Activated T-cell treated with anti-CD3 and anti-CD28 coated beads, Interleukin-2, amount 50 U/mL, for 24 hours (primary cell): ENCODE measurements around the gene ZNF581.
A peak's percentile ranks its signal among the peaks of the same experiment; 100 is the strongest.

ENCODE experiments used
- DNase-seq: peaks from one replicate; pipeline ENCODE4 v3.0.0-alpha.2; 2020
- H3K27ac Mint-ChIP-seq: 2 replicates; pipeline ENCODE4 v1.8.0; 2020; ENCODE audit warnings: mild to moderate bottlenecking, mixed read lengths
- H3K27me3 Mint-ChIP-seq: 2 replicates; pipeline ENCODE4 v1.8.0; 2020; ENCODE audit warnings: mixed read lengths
- H3K36me3 Mint-ChIP-seq: 2 replicates; pipeline ENCODE4 v1.8.0; 2020; ENCODE audit warnings: low read depth, mixed read lengths
- H3K4me1 Mint-ChIP-seq: 2 replicates; pipeline ENCODE4 v1.8.0; 2020; ENCODE audit warnings: low read depth, mixed read lengths
- H3K4me3 Mint-ChIP-seq: 2 replicates; pipeline ENCODE4 v1.8.0; 2020; ENCODE audit warnings: mild to moderate bottlenecking, moderate library complexity, mixed read lengths
- H3K9me3 Mint-ChIP-seq: 2 replicates; pipeline ENCODE4 v1.8.0; 2020; ENCODE audit warnings: mixed read lengths

ZNF581 gene

DNA sequence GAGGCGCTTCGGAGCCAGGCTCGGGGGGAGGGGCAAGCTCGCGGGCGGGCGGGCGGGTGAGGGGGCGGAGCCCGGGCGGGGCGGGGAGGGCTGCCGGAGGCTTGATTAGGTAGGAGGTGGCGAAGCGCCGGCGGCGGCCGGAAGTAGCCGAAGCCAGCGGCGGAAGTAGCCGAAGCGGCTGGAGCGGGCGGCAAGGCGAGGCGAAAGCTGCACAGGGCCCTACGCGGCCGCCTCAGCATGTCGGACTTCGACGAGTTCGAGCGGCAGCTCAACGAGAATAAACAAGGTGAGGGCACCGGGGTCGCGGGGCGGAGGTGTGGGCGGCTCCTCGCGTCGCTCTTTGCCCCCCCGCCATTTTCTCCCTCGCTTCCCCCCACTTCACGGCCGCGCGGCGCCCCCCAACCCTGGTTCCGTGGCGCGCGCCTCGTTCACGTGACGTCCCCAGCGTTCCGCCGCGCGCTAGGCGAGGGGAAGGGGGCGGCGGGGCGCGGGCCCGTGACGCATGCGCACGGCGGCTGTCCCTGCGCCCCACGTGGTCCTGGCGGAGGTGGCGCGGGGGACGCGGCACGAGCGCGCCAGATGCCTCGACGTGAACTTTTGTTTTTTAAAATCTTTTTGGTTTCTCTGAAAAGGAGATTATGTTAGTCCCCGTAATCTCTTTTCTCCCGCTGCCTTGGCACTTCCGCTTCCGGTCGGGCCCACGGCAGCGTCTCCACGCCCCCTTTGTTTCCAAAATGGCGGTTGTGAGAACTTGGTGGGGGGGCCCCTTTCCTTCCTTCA lies 11.6 kb downstream of the ZNF581 start, which contains the start of gene U2AF2:
Gene U2AF2, plus strand, starts transcription at position 168 of the 780 bp plus-strand sequence. Its CDS starts 70 bp downstream, at position 238.
- Mint-ChIP-seq H3K27me3 (no peaks in the 10 kb centered on the region), H3K4me1 (peaks cover 44% of the 10 kb centered on the region)

GRCh38 chr19:55655648-55656040 lies 12.2 kb downstream of the ZNF581 start:
- peaks cover 72% of the 10 kb centered on the region for H3K36me3 Mint-ChIP-seq
- no peak for DNase-seq
- peak overlapping the region; percentile 93 for H3K4me3 Mint-ChIP-seq
- peak overlapping the region; percentile 98 for H3K27ac Mint-ChIP-seq
- no peaks in the 10 kb centered on the region for H3K9me3 Mint-ChIP-seq
- no peaks in the 10 kb centered on the region for H3K27me3 Mint-ChIP-seq
- H3K4me1 Mint-ChIP-seq: peaks cover 44% of the 10 kb centered on the region

More for the DNA sequence above, 11.6 kb downstream of the ZNF581 start, which contains the start of gene U2AF2:
- no peaks in the 10 kb centered on the region for H3K9me3 Mint-ChIP-seq
- DNase-seq: peak; percentile 98
- peak within 1 kb of the TSS; percentile 98 for H3K27ac Mint-ChIP-seq
- H3K4me3 Mint-ChIP-seq: peak within 1 kb of the TSS; percentile 93
- peaks cover 66% of the 10 kb centered on the region for H3K36me3 Mint-ChIP-seq

DNA sequence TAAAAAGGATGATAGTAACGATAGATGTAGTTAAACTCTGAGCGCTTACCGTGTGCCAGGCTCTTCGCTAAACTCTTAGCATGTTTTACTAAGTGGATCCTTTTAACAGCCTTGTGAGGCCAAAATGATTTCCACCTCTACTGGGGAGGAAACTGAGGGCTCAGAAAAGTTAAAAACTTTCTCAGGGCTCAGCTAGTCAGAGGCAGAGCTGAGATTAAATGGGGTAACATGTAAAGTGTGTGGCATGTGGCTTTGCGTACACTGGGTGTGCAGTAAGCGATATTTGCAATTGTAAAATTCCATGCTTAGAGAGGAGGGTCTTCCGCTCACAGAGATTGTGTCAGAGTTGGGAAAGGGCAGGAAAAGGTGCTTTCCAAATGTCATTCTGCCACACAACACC lies 13.1 kb downstream of the ZNF581 start:
- Mint-ChIP-seq H3K27me3 (no peaks in the 10 kb centered on the region), H3K4me1 (peaks cover 41% of the 10 kb centered on the region), H3K9me3 (no peaks in the 10 kb centered on the region), H3K36me3 (peaks cover 76% of the 10 kb centered on the region), H3K27ac (peak overlapping the region; percentile 98), H3K4me3 (peak overlapping the region; percentile 93)
- DNase-seq: no peak

- no peak for DNase-seq
- Mint-ChIP-seq H3K4me3 (peak overlapping the region; percentile 93), H3K27ac (peak overlapping the region; percentile 98), H3K4me1 (peaks cover 44% of the 10 kb centered on the region), H3K36me3 (peaks cover 78% of the 10 kb centered on the region), H3K9me3 (no peaks in the 10 kb centered on the region), H3K27me3 (no peaks in the 10 kb centered on the region)
These were observed 13.7 kb downstream of the ZNF581 start for GRCh38 chr19:55656988-55657747.

GRCh38 chr19:55658846-55659459 lies 15.5 kb downstream of the ZNF581 start:
- no peak for DNase-seq
- Mint-ChIP-seq H3K4me3 (peak overlapping the region; percentile 93), H3K27ac (peak overlapping the region; percentile 98), H3K27me3 (no peaks in the 10 kb centered on the region), H3K36me3 (peaks cover 88% of the 10 kb centered on the region), H3K4me1 (peaks cover 49% of the 10 kb centered on the region), H3K9me3 (no peaks in the 10 kb centered on the region)

GRCh38 chr19:55659822-55660221 lies 16.4 kb downstream of the ZNF581 start:
- Mint-ChIP-seq H3K27me3 (no peaks in the 10 kb centered on the region), H3K9me3 (no peaks in the 10 kb centered on the region), H3K4me3 (peak overlapping the region; percentile 50), H3K36me3 (peaks cover 91% of the 10 kb centered on the region), H3K27ac (peak overlapping the region; percentile 98), H3K4me1 (peaks cover 50% of the 10 kb centered on the region)
- no peak for DNase-seq

DNA sequence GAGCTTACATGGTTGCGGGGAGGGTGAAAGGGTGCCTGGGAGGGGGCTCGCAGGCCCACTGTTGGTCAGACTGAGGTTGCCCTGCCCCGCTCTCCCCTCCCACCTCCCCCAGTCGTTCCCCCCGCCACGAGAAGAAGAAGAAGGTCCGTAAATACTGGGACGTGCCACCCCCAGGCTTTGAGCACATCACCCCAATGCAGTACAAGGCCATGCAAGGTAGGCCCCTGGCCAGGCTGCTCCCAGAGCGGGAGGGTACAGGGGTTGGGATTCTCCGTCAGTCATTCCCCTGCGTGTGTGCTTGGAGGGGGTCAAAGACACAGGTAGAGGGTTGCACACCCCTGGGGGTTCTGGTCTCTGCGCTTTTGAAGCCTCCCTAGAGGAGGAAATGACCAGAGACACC lies 17.0 kb downstream of the ZNF581 start:
- no peaks in the 10 kb centered on the region for H3K27me3 Mint-ChIP-seq
- peaks cover 52% of the 10 kb centered on the region for H3K4me1 Mint-ChIP-seq
- DNase-seq: no peak
- no peak overlapping the region for H3K4me3 Mint-ChIP-seq
- H3K9me3 Mint-ChIP-seq: no peaks in the 10 kb centered on the region
- peaks cover 92% of the 10 kb centered on the region for H3K36me3 Mint-ChIP-seq
- H3K27ac Mint-ChIP-seq: peak overlapping the region; percentile 98

GRCh38 chr19:55660991-55661390 lies 17.5 kb downstream of the ZNF581 start:
- Mint-ChIP-seq H3K36me3 (peaks cover 92% of the 10 kb centered on the region), H3K4me3 (no peak overlapping the region), H3K4me1 (peaks cover 54% of the 10 kb centered on the region), H3K27ac (peak overlapping the region; percentile 98), H3K27me3 (no peaks in the 10 kb centered on the region), H3K9me3 (no peaks in the 10 kb centered on the region)
- DNase-seq: no peak

DNA sequence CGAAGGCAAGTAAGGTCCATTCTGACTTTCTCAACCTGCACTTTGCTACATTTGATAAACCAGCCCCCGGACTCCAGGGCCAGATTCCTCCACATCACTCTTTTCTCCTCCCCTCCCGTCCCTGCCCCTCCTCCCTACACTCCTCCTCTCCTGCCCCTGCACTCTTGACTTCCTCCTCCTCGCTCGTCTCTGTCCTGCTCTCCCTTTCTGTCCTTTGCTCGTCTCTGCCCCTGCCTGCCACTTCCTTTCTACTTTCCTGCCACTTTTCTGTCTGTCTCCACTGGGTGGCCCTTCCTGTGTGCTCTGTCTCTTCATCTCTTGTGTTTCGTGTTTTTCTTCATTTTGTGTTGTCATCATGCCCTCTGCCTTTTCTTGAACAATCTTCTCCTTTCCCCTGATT lies 18.4 kb downstream of the ZNF581 start:
- Mint-ChIP-seq H3K27me3 (no peaks in the 10 kb centered on the region), H3K9me3 (no peaks in the 10 kb centered on the region), H3K4me3 (no peak overlapping the region), H3K27ac (peak overlapping the region; percentile 49), H3K36me3 (peaks cover 92% of the 10 kb centered on the region), H3K4me1 (peaks cover 55% of the 10 kb centered on the region)
- no peak for DNase-seq

DNA sequence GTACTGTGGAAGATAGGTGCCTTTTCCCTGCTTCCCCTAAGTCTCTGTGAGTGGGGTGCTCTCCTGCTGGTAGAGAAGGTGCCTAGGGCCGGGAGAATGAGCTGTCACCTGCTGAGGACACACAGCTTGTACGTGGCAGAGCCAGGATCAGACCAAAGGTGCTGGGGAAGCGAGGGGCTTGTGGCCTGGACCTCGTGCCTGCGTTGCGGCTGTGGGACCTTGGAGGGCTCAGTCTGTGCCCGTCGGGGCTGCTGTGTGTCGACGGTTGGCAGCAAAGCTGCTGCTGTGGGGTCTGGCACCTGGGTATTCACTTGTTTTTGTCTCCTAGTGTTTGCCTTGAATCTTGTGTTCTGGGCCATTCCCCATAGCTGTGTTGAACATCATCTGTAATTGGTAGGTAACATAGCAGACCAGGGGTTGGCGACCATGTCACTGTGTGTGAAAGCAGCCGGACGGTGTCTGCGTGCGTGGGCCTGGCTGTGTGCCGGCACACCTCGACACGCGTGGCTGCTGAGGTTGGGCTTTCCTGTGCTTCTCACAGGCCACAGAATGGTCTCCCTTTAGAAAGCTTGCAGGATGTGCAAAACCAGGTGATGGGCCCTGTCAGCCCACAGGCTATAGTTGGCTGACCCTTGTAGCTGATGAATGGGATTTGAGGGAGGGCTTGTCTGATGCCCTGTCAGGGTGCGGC lies 20.5 kb downstream of the ZNF581 start:
- Mint-ChIP-seq H3K9me3 (no peaks in the 10 kb centered on the region), H3K27me3 (no peaks in the 10 kb centered on the region), H3K36me3 (peaks cover 93% of the 10 kb centered on the region), H3K27ac (peak overlapping the region; percentile 67), H3K4me1 (peaks cover 37% of the 10 kb centered on the region), H3K4me3 (no peak overlapping the region)
- DNase-seq: no peak

DNA sequence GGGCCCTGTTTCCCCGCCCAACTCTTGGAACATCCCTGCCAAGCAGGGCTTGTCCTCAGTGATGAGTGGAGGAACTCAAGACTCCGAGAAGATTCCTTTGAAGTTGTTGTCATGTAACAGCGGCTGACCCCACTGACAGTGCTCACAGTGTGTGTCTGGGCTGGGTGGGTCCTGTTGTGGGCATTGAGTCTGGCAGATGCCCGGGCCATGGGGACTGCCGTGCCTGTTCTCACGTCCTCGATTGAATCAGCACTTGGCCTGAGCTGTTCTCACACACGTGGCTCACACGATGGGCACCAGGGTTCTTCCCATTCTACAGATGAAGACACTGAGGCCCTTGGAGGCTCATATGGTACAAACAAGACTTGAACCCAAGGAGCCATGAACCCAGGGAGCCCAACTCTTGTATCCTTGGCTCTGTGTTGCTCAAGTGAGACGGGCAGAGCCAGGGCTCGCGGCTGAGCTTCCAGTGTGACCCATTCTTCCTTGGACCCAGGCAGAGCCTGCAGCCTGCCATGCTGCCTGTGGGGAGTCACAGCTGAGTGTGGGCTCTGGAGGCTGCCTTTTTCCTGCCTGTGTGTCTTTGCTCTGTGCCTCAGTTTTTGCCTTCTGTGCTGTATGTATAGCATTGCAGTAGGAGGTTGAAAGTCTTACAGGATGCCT lies 23.0 kb downstream of the ZNF581 start:
- no peak for DNase-seq
- Mint-ChIP-seq H3K27ac (peak overlapping the region; percentile 76), H3K9me3 (no peaks in the 10 kb centered on the region), H3K36me3 (peaks cover 95% of the 10 kb centered on the region), H3K4me3 (no peak overlapping the region), H3K4me1 (peaks cover 32% of the 10 kb centered on the region), H3K27me3 (no peaks in the 10 kb centered on the region)

DNA sequence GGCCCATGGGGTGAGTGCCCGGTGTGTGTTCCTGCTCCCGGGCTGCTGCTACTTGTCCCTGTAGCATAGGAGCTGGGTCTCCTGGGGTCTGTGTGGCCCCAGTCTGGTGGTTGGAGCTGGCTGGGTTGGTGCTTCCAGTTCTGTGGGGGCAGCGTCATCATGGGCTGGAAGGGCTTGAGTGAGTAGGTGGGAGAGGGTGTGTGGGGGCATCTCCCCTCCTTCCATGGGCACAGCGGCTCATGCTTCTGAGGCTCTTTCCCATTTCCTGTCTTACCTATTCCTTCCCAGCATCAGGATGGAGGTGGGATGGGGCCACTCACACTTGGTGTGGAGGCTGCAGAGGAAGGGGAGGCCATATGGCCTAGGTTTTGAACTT lies 23.5 kb downstream of the ZNF581 start:
- H3K4me1 Mint-ChIP-seq: peaks cover 30% of the 10 kb centered on the region
- no peaks in the 10 kb centered on the region for H3K9me3 Mint-ChIP-seq
- no peak for DNase-seq
- H3K27me3 Mint-ChIP-seq: no peaks in the 10 kb centered on the region
- H3K4me3 Mint-ChIP-seq: no peak overlapping the region
- peak overlapping the region; percentile 76 for H3K27ac Mint-ChIP-seq
- peaks cover 95% of the 10 kb centered on the region for H3K36me3 Mint-ChIP-seq

- Mint-ChIP-seq H3K4me3 (no peak overlapping the region), H3K36me3 (peaks cover 96% of the 10 kb centered on the region), H3K9me3 (no peaks in the 10 kb centered on the region), H3K27me3 (no peaks in the 10 kb centered on the region), H3K27ac (peak overlapping the region; percentile 76), H3K4me1 (peaks cover 32% of the 10 kb centered on the region)
- no peak for DNase-seq
These were observed 24.1 kb downstream of the ZNF581 start for GRCh38 chr19:55667511-55667910.

DNA sequence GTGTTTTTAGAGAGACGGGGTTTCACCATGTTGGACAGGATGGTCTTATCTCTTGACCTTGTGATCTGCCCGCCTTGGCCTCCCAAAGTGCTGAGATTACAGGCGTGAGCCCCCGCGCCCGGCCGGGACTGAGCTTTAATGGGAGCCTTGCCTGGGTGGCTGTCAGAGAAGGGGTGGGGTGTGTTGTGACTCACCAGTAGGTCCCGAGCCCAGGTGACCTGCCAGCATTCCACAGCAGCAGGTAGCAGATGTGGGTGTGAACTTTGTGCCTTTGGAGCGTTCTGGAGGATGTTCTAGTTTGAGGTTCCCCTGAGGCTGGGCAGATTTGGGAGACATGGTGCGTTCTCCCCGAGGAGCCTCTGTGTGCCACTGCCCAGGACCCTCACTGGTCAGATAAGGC lies 24.5 kb downstream of the ZNF581 start:
- Mint-ChIP-seq H3K4me1 (peaks cover 28% of the 10 kb centered on the region), H3K27ac (peak overlapping the region; percentile 72), H3K27me3 (no peaks in the 10 kb centered on the region), H3K36me3 (peaks cover 96% of the 10 kb centered on the region), H3K9me3 (no peaks in the 10 kb centered on the region), H3K4me3 (no peak overlapping the region)
- DNase-seq: no peak
